Measurements from ENCODE around the gene THNSL1.
A peak's percentile ranks its signal among the peaks of the same experiment; 100 is the strongest.

The THNSL1 gene

GRCh38 chr10:25057886-25058285 lies 41.5 kb downstream of the THNSL1 start:
- no peak for DNase-seq (ENCODE audit: low read depth)

- DNase-seq (ENCODE audit: low read depth): peak; percentile 30
These were observed 43.6 kb downstream of the THNSL1 start for GRCh38 chr10:25059990-25060389.

DNA sequence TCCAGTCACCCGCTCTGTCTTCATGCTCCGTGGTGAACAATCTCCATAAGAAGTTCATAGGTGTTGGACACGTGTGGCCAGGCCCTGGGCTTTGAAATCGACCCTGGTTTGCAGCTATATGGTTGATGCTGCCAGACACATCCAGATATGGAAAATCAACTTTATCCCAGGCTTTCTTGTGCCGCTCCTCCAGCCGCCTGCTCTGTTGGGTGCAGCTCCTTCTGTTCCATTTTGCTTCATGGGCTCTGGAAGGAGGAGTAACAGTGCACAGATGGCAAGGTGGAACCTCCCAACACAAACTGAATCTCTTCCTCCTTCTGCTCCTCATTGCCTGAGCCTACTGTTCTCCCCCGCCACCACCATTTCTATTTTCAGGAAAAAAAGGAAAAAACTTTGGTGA lies 44.7 kb downstream of the THNSL1 start:
- no peak for DNase-seq (ENCODE audit: low read depth)

- DNase-seq (ENCODE audit: low read depth): no peak
These were observed 45.5 kb downstream of the THNSL1 start for GRCh38 chr10:25061711-25062449.

- no peak for DNase-seq (ENCODE audit: low read depth)
These were observed 46.7 kb downstream of the THNSL1 start for GRCh38 chr10:25063157-25063556.

GRCh38 chr10:25063644-25064043 lies 47.2 kb downstream of the THNSL1 start:
- DNase-seq (ENCODE audit: low read depth): no peak

- no peak for DNase-seq (ENCODE audit: low read depth)
These were observed 48.0 kb downstream of the THNSL1 start for GRCh38 chr10:25064401-25064800.

DNA sequence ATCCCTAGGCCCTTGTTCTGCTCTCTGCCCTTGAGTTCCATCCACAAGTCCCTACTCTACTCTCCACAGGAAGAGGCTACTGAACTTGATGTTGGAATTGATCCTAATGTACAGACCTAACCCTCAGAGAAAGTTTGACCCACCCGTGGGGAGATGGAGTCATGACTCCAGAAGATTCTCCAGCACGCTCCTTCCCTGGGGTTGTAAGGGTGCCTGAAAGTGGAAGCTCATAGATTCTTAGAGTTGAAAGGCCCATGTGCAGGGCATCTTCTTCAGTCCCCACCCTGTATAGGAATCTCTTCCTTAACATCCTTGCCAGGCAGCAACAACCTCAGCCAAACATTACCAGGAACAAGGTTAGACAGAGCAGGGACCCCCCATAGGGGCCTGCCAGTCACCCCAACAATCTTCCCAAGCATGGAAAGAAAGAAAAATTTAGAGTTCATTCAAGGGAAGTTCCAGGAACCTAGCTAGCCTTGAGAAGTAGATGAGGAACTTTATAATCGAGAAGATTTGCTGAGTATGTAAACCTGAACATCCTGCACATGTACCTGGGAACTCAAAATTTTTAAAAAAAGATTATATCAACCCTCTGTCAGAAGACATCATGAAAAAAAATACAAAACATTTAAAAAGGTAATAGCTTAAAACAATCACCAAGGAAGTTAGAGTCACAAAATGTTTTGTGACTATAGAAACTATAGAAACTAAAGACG lies 49.5 kb downstream of the THNSL1 start:
- no peak for DNase-seq (ENCODE audit: low read depth)

DNA sequence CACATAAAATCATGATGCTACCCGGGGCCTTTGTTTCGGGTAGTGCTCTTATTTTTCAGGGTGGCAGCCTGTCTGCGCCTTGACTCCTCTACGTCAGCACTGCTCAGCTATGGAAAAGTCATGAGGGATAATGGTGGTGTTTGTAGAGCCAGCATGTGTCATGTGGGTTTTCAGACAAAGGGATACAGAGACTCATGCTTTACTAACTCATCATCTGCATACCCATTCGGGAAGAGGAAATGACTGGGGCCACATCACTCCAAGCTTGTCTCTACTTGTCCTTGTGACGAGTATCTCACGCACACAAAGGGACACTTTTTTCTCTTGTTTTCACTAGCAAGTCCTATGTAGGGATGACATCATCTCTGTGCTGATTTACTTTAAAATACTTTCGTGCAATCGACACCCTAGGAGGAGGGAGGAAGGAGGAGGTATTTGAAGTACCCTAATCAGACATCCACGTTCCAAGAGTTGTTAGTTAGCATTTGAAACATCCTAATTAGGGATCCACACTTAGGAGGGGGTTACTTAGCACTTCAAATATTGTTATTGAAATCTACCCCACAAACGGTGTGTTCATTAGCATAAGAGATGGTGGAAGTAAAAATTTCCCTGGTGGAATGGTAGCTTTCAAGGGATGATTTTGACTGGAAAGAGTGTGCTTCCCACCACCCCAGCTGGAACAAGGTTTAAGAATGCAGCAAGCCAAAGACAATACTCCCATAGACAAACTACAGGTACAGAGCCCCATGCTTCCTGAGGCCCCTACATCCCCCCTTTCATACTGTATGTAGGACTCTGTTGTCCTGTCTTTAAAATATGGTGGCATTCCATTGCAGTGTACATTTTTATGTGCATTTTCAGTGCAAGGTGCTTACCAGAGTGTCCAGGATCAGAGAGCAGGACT lies 52.0 kb downstream of the THNSL1 start:
- DNase-seq (ENCODE audit: low read depth): no peak

- DNase-seq (ENCODE audit: low read depth): no peak
These were observed 54.8 kb downstream of the THNSL1 start for GRCh38 chr10:25071227-25071626.

- DNase-seq (ENCODE audit: low read depth): no peak
These were observed 56.4 kb downstream of the THNSL1 start for GRCh38 chr10:25072786-25073185.

DNA sequence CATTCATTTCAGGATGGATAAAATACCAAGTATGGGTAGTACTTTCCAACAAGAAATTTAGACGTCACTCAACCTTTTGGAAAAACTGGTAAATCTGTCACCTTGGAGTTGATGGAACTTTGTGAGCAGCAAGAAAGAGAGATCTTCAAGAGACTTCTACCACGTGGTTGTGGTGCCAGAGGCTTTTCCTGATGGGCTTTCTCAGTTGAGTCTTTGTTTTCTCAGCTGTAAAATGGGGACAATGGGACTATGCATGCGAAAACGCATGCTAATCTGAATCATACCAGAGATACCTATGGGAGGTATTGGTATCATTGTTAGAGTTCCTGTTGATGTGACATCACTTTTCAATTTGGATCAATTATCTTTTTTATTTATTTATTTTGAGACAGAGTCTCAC lies 59.4 kb downstream of the THNSL1 start:
- no peak for DNase-seq (ENCODE audit: low read depth)
